Activated CD4-positive, alpha-beta T cell treated with anti-CD3 and anti-CD28 coated beads, Interleukin-2, amount 10 ng/mL, durations not matched to agents 7 days and 5 days (primary cell): Measurements from ENCODE around the gene NIT2. TPM values are rescaled to one million over a fixed set of nuclear protein-coding genes. Genes with fewer than 3 reads are reported as not detected.
"Not testable (repeated sequence)": the region's sequence is repeated elsewhere in the genome, so short reads cannot be mapped to it uniquely, and the experiment has no call there.

Source experiments
- CTCF ChIA-PET: fragments of 350-600 bp; sonication (Branson Sonifier 250); formaldehyde crosslinking; loops from one replicate; lab custom pipeline; 2021; ENCODE audit warnings: antibody characterized with exemption; lab: Charles Lee
- POLR2A ChIA-PET: fragments of 350-600 bp; sonication (Branson Sonifier 250); formaldehyde crosslinking; loops from one replicate; lab custom pipeline; 2021; ENCODE audit warnings: antibody characterized with exemption; lab: Charles Lee
- DNase-seq: peaks from one replicate; pipeline ENCODE4 v3.0.0-alpha.2; 2020
- H3K27ac Mint-ChIP-seq: one replicate; pipeline ENCODE4 v1.8.0; 2021; ENCODE audit warnings: mild to moderate bottlenecking, moderate library complexity, mixed read lengths
- H3K27me3 Mint-ChIP-seq: one replicate; pipeline ENCODE4 v1.8.0; 2021; ENCODE audit warnings: mixed read lengths
- H3K36me3 Mint-ChIP-seq: one replicate; pipeline ENCODE4 v1.8.0; 2021; ENCODE audit warnings: low read depth, mixed read lengths
- H3K4me1 Mint-ChIP-seq: one replicate; pipeline ENCODE4 v1.8.0; 2021; ENCODE audit warnings: mixed read lengths
- H3K4me3 Mint-ChIP-seq: one replicate; pipeline ENCODE4 v1.8.0; 2021; ENCODE audit warnings: mild to moderate bottlenecking, moderate library complexity, mixed read lengths
- H3K9me3 Mint-ChIP-seq: one replicate; pipeline ENCODE4 v1.8.0; 2021; ENCODE audit warnings: mixed read lengths
- total RNA-seq, 2 experiments: library from RNA; stranded (reverse); gene quantifications; one replicate each; pipeline ENCODE4 v1.2.3, GENCODE V29; 2021

Gene NIT2
- total RNA-seq, 2 experiments from 2014 or later, result 41.7 to 45.7 TPM

DNA sequence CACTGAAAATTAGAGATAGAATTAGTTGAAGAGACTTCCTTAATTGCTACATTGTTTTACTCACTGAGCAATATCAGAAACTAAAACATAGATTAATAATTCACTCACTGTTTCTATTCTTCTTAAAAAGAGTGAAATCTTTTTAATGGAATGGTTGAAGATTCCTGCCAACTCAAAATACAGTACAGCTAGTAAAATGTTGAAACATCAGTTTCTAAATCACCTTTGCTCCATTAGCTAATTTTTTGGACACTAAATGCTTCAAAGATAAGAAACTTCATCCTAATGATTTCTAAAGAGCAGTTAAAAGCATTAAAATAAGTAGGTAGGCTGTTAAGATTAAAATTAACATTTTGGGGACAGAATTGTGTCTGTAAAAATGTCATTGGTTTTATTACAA lies 10.5 kb upstream of the NIT2 start:
- Mint-ChIP-seq H3K4me1 (no peaks in the 10 kb centered on the region), H3K36me3 (peaks cover 25% of the 10 kb centered on the region), H3K27ac (no peak overlapping the region), H3K9me3 (peaks cover 8% of the 10 kb centered on the region), H3K4me3 (no peak overlapping the region), H3K27me3 (no peaks in the 10 kb centered on the region)
- no peak for DNase-seq
- ChIA-PET POLR2A (no interaction called here), CTCF (interaction anchor here (1.5 kb wide), 1 partner anchor 9 kb away, joined by 3 read pairs; no protein-coding TSS in a partner anchor)

DNA sequence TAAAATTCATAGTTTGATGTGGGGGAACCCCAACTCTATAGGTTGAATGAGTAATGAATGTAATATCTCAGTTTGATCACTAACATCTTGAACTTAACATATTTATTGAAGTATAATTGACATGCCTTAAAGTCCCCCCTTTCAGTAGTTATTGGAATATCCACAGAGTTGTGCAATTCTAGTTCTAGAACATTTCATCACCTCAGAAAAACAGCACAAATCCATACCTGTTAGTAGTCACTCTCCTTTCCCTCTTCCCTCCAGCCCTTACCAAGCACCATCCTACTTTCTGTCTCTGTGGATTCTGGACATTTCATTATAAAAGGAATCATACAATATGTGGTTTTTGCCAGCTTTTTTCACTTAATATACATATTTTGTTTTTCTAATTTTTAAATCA lies 8.7 kb upstream of the NIT2 start:
- no peak for DNase-seq
- peaks cover 17% of the 10 kb centered on the region for H3K36me3 Mint-ChIP-seq
- POLR2A ChIA-PET, result no interaction called here
- no peaks in the 10 kb centered on the region for H3K4me1 Mint-ChIP-seq
- H3K27ac Mint-ChIP-seq, result no peak overlapping the region
- CTCF ChIA-PET, result no interaction called here
- no peaks in the 10 kb centered on the region for H3K27me3 Mint-ChIP-seq
- no peak overlapping the region for H3K4me3 Mint-ChIP-seq
- H3K9me3 Mint-ChIP-seq, result peaks cover 8% of the 10 kb centered on the region

DNA sequence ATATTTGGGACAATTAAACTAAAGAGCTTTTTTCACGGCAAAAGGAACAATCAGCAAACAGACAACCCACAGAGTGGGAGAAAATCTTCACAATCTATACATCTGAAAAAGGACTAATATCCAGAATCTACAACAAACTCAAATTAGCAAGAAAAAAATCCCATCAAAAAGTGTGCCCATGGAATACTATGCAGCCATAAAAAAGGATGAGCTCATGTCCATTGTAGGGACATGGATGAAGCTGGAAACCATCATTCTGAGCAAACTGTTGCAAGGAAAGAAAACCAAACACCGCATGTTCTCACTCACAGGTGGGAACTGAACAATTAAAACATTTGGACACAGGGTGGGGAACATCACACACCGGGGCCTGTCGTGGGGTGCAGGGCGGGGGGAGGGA lies 7.2 kb upstream of the NIT2 start:
- H3K4me3 Mint-ChIP-seq, H3K9me3 Mint-ChIP-seq, DNase-seq, POLR2A ChIA-PET, H3K27me3 Mint-ChIP-seq, H3K4me1 Mint-ChIP-seq, CTCF ChIA-PET, H3K27ac Mint-ChIP-seq: not testable (repeated sequence)
- peaks cover 17% of the 10 kb centered on the region for H3K36me3 Mint-ChIP-seq

DNA sequence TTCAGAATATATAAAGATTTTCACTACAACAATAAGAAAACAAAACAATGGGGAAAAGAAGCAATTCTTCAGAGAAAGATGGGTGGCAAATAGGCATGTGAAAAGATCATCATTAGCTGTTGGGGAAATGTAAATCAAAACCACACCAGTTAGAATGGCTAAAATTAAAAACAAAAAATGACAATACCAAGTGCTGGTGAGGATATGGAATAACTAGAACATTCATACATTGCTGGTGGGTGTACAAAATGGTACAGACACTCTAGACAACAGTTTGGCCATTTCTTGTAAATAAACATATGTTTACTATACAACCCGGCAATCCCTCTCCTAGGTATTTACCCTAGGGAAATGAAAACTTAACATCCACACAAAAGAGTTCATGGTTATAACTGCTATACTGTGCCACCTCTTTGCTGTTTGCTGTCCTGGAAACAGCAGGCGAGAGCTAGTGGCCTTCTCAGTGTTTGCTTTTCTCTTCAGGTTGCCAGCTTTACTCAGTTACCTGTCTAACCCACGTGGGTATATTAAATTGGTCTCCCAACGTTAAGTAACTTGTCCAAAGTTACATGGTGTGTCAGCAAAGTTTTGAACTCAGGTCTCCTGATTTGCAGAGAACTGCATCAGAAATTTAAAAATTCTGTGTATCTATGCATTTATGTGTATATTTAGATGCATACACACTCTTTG lies 4.6 kb upstream of the NIT2 start:
- peaks cover 17% of the 10 kb centered on the region for H3K36me3 Mint-ChIP-seq
- peaks cover 10% of the 10 kb centered on the region for H3K4me1 Mint-ChIP-seq
- CTCF ChIA-PET, result interaction anchor here (0.6 to 1.6 kb wide), 4 partner anchors 9 to 143 kb away, joined by 3 to 5 read pairs (median 4); no protein-coding TSS in a partner anchor

DNA sequence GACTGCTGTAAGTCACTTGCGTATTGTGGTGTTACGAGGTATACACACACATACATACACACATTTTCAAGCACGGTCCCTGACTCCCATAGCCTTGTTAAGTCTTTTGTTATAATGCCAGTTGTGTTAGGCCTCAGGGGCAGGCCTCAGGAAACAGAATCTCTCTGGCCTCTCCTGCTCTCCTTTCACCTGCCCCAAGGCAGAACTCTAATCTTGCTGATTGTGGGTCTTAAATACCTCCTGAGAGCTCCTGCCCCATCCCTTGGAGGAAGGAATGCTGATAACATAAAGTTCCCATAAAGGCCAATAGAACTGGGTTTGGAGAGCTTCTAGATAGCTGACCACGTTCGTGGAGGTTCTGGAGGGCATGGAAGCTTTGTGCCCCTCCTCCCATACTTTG lies 3.9 kb upstream of the NIT2 start:
- no peaks in the 10 kb centered on the region for H3K27me3 Mint-ChIP-seq
- CTCF ChIA-PET, result interaction anchor here (1.1 kb wide), 1 partner anchor 10 kb away, joined by 3 read pairs; no protein-coding TSS in a partner anchor
- H3K4me1 Mint-ChIP-seq, result peaks cover 17% of the 10 kb centered on the region

More for the DNA sequence above, 4.6 kb upstream of the NIT2 start:
- Mint-ChIP-seq H3K4me3 (no peak overlapping the region), H3K9me3 (peaks cover 8% of the 10 kb centered on the region), H3K27ac (peak overlapping the region; percentile 62), H3K27me3 (no peaks in the 10 kb centered on the region)
- DNase-seq, result no peak
- POLR2A ChIA-PET, result no interaction called here

DNA sequence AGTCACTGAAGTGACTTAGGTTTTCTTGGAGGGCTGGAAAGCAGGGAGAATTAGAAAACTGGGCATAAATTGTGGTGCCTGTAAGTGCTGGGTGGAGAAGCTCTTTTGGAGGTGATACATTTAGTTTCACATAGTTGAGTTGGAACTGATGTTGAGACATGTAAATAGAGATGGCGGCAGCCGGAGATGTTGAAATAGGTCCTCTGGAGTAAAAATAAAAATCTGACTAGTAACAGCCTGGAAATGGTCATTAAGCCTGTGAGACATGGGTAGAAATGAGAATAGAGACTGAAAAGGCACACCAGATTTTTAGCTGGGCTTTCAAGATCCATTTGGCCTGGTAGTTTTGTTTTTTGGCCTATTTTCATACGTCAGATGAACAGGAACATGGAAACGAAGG lies 2.9 kb upstream of the NIT2 start:
- H3K27ac Mint-ChIP-seq, result no peak overlapping the region
- H3K36me3 Mint-ChIP-seq, result peaks cover 13% of the 10 kb centered on the region
- peaks cover 8% of the 10 kb centered on the region for H3K9me3 Mint-ChIP-seq
- no peaks in the 10 kb centered on the region for H3K27me3 Mint-ChIP-seq
- DNase-seq, result no peak
- H3K4me3 Mint-ChIP-seq, result no peak overlapping the region
- ChIA-PET POLR2A (no interaction called here), CTCF (interaction anchor here (1.0 to 1.6 kb wide), 3 partner anchors 28 to 71 kb away, joined by 3 read pairs; no protein-coding TSS in a partner anchor)
- peaks cover 24% of the 10 kb centered on the region for H3K4me1 Mint-ChIP-seq

More for the DNA sequence above, 3.9 kb upstream of the NIT2 start:
- DNase-seq, result no peak
- Mint-ChIP-seq H3K27ac (no peak overlapping the region), H3K36me3 (peaks cover 17% of the 10 kb centered on the region), H3K4me3 (no peak overlapping the region), H3K9me3 (peaks cover 8% of the 10 kb centered on the region)
- POLR2A ChIA-PET, result no interaction called here

DNA sequence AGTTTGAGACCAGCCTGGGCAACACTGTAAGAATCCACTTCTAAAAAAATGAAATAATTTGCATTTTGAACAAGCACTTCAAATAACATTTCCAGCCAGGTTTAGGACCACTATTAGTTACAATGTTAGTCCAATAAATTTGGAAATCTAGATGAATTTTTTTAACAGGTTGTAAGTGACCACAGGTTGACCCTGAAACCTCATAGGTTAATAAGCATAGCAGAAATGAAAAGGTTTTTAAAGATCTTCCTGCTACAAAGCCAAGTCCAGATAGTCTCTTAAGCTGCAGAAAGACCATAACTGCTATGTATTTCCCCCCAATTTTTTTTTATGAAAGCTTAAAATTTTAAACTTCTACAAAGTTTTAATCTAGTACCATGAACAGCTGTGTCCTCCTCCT lies 1.5 kb upstream of the NIT2 start:
- no peak for DNase-seq
- ChIA-PET POLR2A (interaction anchor here (0.6 kb wide), 1 partner anchor 261 kb away, joined by 7 read pairs; no protein-coding TSS in a partner anchor), CTCF (interaction anchor here (1.0 to 2.0 kb wide), 4 partner anchors 10 to 73 kb away, joined by 3 to 7 read pairs (median 3); no protein-coding TSS in a partner anchor)
- Mint-ChIP-seq H3K27ac (no peak overlapping the region), H3K36me3 (no peaks in the 10 kb centered on the region), H3K9me3 (no peaks in the 10 kb centered on the region), H3K27me3 (no peaks in the 10 kb centered on the region), H3K4me3 (no peak overlapping the region), H3K4me1 (peaks cover 24% of the 10 kb centered on the region)

DNA sequence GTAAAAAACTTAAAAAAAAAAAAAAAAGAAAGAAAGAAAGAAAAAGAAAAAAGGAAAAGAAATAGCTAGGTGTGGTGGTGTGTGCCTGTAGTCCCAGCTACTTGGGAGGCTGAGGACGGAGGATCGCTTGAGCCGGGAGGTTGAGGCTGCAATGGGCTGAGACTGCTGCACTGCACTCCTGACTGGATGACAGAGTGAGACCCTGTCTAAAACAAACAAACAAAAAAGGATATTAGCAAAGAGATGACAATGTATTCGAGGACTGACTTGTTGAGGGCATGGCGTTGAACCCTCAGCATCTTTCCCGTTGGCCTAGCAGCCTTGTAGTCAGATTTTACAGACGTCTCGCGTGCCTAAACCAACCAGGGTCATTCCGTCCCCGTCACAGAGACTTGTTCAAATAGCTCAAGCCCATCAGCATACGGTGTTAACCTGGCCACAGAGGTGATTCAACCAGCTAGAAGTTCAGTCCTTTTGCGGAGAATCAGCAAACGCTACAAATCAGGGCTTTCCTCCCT lies 528 bp upstream of the NIT2 start:
- H3K9me3 Mint-ChIP-seq, result no peaks in the 10 kb centered on the region
- H3K36me3 Mint-ChIP-seq, result peaks cover 2% of the 10 kb centered on the region
- DNase-seq, result no peak
- peaks cover 24% of the 10 kb centered on the region for H3K4me1 Mint-ChIP-seq
- CTCF ChIA-PET, result interaction anchor here (0.6 to 2.5 kb wide), 4 partner anchors 9 to 129 kb away, joined by 3 to 7 read pairs (median 6); no protein-coding TSS in a partner anchor
- H3K27ac Mint-ChIP-seq, result peak overlapping the region; percentile 84
- POLR2A ChIA-PET, result interaction anchor here (0.6 kb wide), 1 partner anchor 262 kb away, joined by 7 read pairs; no protein-coding TSS in a partner anchor
- H3K4me3 Mint-ChIP-seq, result peak overlapping the region; percentile 76
- H3K27me3 Mint-ChIP-seq, result no peaks in the 10 kb centered on the region

DNA sequence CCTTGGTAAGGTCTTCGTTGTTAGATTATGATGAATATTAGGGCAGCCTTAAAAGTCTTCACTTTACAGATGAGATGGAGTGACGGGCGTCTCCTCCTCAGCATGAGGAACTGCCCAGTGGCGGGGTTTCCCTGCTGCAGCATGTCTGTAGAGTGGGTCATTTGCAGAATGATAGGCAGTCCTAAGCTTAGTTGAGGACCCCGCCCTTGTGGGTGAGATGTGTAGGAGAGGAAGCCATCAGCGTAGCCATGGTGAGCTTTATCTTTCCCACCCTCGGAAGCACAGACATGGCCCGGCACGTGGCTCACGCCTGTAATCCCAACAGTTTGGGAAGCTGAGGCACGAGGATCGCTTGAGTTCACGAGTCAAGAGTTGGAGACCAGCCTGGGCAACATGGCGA lies 877 bp downstream of the NIT2 start:
- H3K9me3 Mint-ChIP-seq, result no peaks in the 10 kb centered on the region
- peak; percentile 19 for DNase-seq
- H3K27me3 Mint-ChIP-seq, result no peaks in the 10 kb centered on the region
- POLR2A ChIA-PET, result no interaction called here
- CTCF ChIA-PET, result interaction anchor here (1.0 to 2.5 kb wide), 3 partner anchors 11 to 20 kb away, joined by 3 to 6 read pairs (median 3); no protein-coding TSS in a partner anchor
- H3K4me1 Mint-ChIP-seq, result peaks cover 24% of the 10 kb centered on the region
- H3K36me3 Mint-ChIP-seq, result peaks cover 9% of the 10 kb centered on the region
- H3K4me3 Mint-ChIP-seq, result peak overlapping the region; percentile 85
- H3K27ac Mint-ChIP-seq, result peak overlapping the region; percentile 92

DNA sequence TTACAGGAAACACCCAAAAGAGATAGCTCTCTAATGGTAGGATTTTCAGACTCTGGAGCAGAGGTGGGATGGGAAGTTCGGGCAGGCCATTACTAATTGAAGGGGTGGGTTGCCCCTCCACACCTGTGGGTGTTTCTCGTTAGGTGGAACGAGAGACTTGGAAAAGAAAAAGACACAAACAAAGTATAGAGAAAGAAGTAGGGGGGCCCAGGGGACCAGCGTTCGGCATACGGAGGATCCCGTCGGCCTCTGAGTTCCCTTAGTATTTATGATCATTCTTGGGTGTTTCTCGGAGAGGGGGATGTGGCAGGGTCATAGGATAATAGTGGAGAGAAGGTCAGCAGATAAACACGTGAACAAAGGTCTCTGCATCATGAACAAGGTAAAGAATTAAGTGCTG lies 1.7 kb downstream of the NIT2 start:
- DNase-seq, H3K27me3 Mint-ChIP-seq, POLR2A ChIA-PET, H3K9me3 Mint-ChIP-seq: not testable (repeated sequence)
- Mint-ChIP-seq H3K4me3 (peak overlapping the region; percentile 85), H3K27ac (peak overlapping the region; percentile 72), H3K4me1 (peaks cover 24% of the 10 kb centered on the region), H3K36me3 (peaks cover 17% of the 10 kb centered on the region)
- CTCF ChIA-PET, result interaction anchor here (2.5 kb wide), 1 partner anchor 19 kb away, joined by 6 read pairs; no protein-coding TSS in a partner anchor

DNA sequence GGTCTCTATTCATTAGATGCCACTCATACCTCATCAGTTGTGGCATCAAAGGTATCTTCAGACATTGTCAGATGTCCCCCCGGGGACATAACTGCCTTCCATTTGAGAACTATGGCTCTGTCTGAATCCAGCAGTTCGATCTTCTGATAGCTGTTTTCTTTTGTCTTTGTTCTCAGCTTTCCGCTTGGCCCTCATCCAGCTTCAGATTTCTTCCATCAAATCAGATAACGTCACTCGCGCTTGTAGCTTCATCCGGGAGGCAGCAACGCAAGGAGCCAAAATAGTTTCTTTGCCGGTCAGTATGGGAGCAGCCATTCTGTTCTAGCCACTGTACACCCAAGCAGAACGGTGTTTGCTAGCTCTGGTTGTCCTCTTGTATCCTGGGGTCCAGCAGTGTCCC lies 4.4 kb downstream of the NIT2 start:
- Mint-ChIP-seq H3K27me3 (no peaks in the 10 kb centered on the region), H3K27ac (no peak overlapping the region), H3K36me3 (peaks cover 33% of the 10 kb centered on the region), H3K4me3 (no peak overlapping the region), H3K9me3 (no peaks in the 10 kb centered on the region), H3K4me1 (peaks cover 34% of the 10 kb centered on the region)
- POLR2A ChIA-PET, result no interaction called here
- CTCF ChIA-PET, result interaction anchor here (0.7 to 2.0 kb wide), 3 partner anchors 8 to 10 kb away, joined by 3 to 5 read pairs (median 3); no protein-coding TSS in a partner anchor
- no peak for DNase-seq

DNA sequence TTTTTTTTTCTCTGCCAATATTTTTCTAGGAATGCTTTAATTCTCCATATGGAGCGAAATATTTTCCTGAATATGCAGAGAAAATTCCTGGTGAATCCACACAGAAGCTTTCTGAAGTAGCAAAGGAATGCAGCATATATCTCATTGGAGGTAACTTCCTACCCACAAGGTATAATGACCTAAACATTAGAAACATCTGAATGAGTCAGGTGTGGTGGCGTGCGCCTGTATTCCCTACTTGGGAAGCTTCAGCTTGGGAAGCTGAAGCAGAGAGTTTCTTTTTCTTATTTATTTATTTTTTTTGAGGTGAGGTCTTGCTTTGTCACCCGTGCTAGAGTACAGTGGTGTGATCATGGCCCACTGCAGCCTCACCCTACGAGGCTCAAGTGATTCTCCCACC lies 5.2 kb downstream of the NIT2 start:
- peaks cover 40% of the 10 kb centered on the region for H3K36me3 Mint-ChIP-seq
- POLR2A ChIA-PET, result no interaction called here
- CTCF ChIA-PET, result interaction anchor here (0.5 kb wide), 1 partner anchor 54 kb away, joined by 5 read pairs; no protein-coding TSS in a partner anchor

DNA sequence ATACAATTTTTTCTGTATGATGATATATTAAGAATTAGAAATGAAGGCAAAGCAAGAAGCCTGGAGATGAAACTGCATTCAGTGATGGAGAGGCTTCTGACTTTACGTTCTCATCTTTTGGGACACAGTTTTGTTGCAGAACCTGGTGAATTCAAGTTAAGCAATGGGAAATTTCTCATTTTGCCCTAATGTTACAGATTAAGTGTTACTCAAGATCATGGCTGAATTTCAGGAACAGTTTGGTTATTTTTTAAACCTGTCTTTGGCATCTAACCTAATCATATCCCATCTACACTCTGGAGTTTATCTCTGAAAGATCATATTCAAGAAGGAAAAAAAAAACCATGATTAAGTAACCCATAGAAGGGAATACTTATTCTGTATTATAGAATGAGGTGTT lies 6.0 kb downstream of the NIT2 start:
- Mint-ChIP-seq H3K4me3 (no peak overlapping the region), H3K27me3 (no peaks in the 10 kb centered on the region), H3K9me3 (no peaks in the 10 kb centered on the region), H3K27ac (no peak overlapping the region), H3K36me3 (peaks cover 44% of the 10 kb centered on the region), H3K4me1 (peaks cover 33% of the 10 kb centered on the region)
- POLR2A ChIA-PET, result no interaction called here
- CTCF ChIA-PET, result interaction anchor here (0.5 kb wide), 1 partner anchor 53 kb away, joined by 5 read pairs; no protein-coding TSS in a partner anchor
- DNase-seq, result no peak

More for the DNA sequence above, 5.2 kb downstream of the NIT2 start:
- Mint-ChIP-seq H3K9me3 (no peaks in the 10 kb centered on the region), H3K27me3 (no peaks in the 10 kb centered on the region), H3K27ac (no peak overlapping the region), H3K4me1 (peaks cover 36% of the 10 kb centered on the region), H3K4me3 (no peak overlapping the region)
- no peak for DNase-seq
